GM18505 (cell line): ENCODE measurements around the gene MIEF1.

Experiments used
- ATAC-seq: cut with Tn5 transposase; IDR thresholded peaks from one replicate; pipeline ENCODE4 v1.9.1; 2021; ENCODE audit not compliant: unreplicated experiment
- POLR2A ChIP-seq: IDR thresholded peaks from 4 replicates; pipeline ENCODE4 v1.6.1; 2011; ENCODE audit warnings: borderline replicate concordance; ENCODE audit not compliant: insufficient read depth, insufficient read length; ENCODE audit errors: extremely low read depth

MIEF1 gene

GRCh38 chr22:39467390-39467895 is 34.6 kb upstream of the MIEF1 start:
- no peak for ATAC-seq
- TF ChIP-seq POLR2A = no peak

- ATAC-seq = no peak
- no peak for TF ChIP-seq POLR2A
Observed at GRCh38 chr22:39468487-39469325, 33.4 kb upstream of the MIEF1 start.

- ATAC-seq = no peak
- no peak for TF ChIP-seq POLR2A
Observed at GRCh38 chr22:39469326-39469680, 32.8 kb upstream of the MIEF1 start.

GRCh38 chr22:39469681-39470450 is 32.2 kb upstream of the MIEF1 start:
- TF ChIP-seq POLR2A = no peak

GRCh38 chr22:39470451-39471291 is 31.4 kb upstream of the MIEF1 start:
- no peak for TF ChIP-seq POLR2A
- ATAC-seq = no peak

More at GRCh38 chr22:39469681-39470450, 32.2 kb upstream of the MIEF1 start:
- no peak for ATAC-seq

- no peak for ATAC-seq
- no peak for TF ChIP-seq POLR2A
Observed at GRCh38 chr22:39471381-39472141, 30.5 kb upstream of the MIEF1 start.

GRCh38 chr22:39472570-39473556 is 29.2 kb upstream of the MIEF1 start:
- ATAC-seq = no peak
- no peak for TF ChIP-seq POLR2A

- ATAC-seq = no peak
- TF ChIP-seq POLR2A = no peak
Observed at GRCh38 chr22:39473851-39474250, 28.2 kb upstream of the MIEF1 start.

GRCh38 chr22:39474351-39475111 is 27.6 kb upstream of the MIEF1 start:
- no peak for ATAC-seq
- no peak for TF ChIP-seq POLR2A

- TF ChIP-seq POLR2A = no peak
- ATAC-seq = no peak
Observed at GRCh38 chr22:39475337-39475736, 26.8 kb upstream of the MIEF1 start.

GRCh38 chr22:39475902-39476301 is 26.2 kb upstream of the MIEF1 start:
- no peak for TF ChIP-seq POLR2A
- ATAC-seq = no peak
